Measurements from ENCODE around the gene ARFGAP1.
"Not testable (repeated sequence)": the region's sequence is repeated elsewhere in the genome, so short reads cannot be mapped to it uniquely, and the experiment has no call there.

Gene ARFGAP1

DNA sequence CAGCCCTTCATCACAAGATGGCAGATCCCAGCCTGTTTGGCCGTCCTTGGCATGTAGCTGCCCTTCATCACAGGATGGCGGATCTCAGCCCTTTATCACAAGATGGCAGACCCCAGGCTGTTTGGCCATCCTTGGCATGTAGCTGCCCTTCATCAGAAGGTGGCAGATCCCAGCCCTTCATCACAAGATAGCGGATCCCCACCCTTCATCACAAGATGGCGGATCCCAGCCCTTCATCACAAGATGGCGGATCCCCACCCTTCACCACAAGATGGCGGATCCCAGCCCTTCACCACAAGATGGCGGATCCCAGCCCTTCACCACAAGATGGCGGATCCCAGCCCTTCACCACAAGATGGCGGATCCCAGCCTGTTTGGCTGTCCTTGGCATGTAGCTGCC, 62.4 kb downstream of the ARFGAP1 start:
- DNase-seq (ENCODE audit: low spot score), result not testable (repeated sequence)

- no peak for DNase-seq (ENCODE audit: low spot score)
Observed at GRCh38 chr20:63335711-63336110, 63.1 kb downstream of the ARFGAP1 start.

GRCh38 chr20:63336232-63336752, 63.7 kb downstream of the ARFGAP1 start:
- DNase-seq (ENCODE audit: low spot score), result no peak

DNA sequence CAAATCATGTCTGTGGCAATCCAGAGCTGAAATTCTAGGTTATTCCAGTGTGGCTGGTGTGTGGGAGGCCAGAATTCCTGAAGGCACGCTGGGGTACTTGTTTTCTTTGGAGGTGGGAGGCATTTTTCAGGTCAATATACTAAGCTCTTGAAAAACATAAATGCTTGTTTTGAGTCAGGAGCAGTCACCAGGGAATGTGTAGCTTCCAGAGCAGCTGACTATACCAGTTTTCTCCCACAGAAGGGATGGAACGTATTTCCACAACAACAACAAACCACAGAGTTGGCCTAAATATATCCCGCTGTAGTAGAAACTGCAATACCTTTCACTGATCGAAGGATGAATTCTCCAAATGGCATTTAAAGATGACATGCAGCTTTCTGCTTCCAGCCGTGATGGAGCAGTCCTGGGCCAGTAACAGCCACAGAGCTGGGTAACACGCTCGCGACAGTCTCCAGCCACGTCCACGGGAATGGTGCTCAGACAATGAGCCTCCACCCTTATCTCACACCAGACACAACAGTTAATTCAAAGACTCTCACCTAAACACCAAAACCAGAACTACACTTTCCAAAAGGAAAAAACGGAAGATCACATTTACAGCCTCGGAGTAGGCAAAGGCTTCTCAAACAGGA, 65.3 kb downstream of the ARFGAP1 start:
- no peak for DNase-seq (ENCODE audit: low spot score)

All from D341Med (cell line).